GM18505 (cell line): ENCODE measurements around the gene SRGN.

Source experiments
- ATAC-seq: cut with Tn5 transposase; IDR thresholded peaks from one replicate; pipeline ENCODE4 v1.9.1; 2021; ENCODE audit not compliant: unreplicated experiment
- POLR2A ChIP-seq: IDR thresholded peaks from 4 replicates; pipeline ENCODE4 v1.6.1; 2011; ENCODE audit warnings: borderline replicate concordance; ENCODE audit not compliant: insufficient read depth, insufficient read length; ENCODE audit errors: extremely low read depth

SRGN gene

DNA sequence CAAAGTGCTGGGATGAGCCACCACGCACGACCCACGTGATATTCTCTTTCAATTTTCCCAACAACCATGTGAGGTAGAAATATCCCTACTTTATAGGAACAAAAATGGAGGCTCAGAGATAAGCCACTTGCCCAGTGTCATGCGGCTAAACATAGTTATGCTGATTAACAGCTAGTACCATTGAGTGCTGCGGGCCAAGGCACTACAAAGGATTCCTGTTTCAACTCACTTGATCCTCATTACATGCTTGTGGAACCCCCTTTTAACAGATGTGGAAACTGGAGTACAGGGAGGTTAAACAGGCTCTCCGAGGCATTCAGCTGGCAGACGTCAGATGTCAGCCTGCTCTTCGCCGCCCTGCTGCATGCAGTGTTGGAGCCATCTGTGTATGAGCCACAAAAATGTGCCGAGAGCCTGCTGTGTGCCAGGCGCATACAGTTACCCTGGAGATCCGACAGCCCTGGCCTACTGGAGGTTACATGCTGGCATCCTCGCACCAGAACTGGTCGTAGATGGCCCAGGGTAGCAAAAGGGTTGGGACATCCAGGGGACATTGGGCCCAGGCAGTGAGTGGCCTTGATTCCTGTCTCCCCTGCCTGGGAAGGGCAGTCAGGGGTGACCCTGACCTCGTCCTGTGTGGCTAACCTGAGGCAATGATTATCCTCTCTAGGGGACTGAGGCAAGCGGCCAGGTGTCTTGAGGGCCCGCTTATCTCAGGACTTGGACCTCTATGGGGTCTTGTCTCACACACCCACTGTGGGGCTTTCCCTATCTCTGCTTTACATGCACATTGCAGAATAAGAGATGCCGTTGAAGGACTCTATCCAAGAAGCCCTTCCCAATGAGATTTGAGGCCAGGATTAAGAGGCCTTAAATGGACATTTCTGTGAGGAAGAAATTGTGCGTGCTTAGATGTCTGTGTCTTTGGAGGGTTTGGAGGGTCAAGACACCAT lies 18.5 kb upstream of the SRGN start:
- TF ChIP-seq POLR2A: no peak
- no peak for ATAC-seq

DNA sequence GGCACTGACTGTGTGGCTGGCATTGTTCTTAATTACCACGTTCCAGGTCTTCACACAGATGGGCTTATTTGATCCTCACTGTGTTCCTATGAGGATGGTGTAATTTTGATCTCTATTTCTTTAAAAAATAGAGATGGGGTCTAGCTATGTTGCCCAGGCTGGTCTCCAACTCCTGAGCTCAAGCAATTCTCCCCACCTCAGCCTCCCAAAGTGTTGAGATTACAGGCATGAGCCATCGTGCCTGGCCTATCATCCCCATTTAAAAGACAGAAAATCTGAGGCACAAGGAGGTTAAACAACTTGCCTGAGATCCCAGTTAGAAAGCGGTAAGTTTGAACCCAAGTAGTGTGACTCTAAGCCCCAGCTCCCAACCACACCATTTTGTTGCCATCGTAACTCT lies 17.0 kb upstream of the SRGN start:
- ATAC-seq: no peak
- TF ChIP-seq POLR2A: no peak

DNA sequence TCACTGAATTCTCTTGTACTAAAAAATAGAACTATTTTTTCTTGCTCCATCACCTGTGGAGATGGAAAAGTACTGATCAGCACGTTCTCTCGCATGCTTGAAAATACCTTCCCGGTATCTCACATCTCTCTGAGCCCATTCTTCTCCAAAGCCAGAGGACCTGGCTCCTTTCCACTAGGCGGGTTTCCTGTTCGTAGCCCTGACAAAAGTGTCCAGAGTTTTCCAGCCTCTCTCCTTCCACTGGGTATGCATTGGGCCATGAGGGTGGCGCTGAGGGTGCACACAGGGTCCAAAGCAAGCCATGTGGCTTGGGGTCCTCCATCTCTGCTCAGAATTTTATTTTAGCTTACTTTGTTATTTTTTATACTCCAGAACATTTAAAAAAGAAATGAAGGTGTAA lies 16.3 kb upstream of the SRGN start:
- TF ChIP-seq POLR2A: no peak

DNA sequence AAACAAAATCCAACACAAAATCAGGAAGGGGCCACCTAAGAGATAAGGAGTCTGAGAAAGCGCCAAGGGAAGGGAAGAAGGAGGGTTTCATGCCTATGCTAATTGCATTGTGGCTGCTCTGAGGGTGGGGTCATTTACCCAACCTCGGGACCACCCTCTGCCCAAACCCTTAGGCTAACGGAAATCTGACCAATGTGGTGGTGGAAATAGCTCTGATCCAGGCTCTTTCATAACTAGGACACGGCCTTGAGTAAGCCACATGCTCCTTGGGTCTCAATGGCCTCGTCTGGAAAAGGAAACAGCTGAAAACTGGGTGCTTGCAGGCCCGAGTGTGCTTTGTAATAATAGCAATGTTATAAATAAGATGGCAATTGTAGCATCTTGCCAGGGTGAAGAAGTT lies 14.9 kb upstream of the SRGN start:
- no peak for ATAC-seq
- no peak for TF ChIP-seq POLR2A

More for the DNA sequence above, 16.3 kb upstream of the SRGN start:
- no peak for ATAC-seq

DNA sequence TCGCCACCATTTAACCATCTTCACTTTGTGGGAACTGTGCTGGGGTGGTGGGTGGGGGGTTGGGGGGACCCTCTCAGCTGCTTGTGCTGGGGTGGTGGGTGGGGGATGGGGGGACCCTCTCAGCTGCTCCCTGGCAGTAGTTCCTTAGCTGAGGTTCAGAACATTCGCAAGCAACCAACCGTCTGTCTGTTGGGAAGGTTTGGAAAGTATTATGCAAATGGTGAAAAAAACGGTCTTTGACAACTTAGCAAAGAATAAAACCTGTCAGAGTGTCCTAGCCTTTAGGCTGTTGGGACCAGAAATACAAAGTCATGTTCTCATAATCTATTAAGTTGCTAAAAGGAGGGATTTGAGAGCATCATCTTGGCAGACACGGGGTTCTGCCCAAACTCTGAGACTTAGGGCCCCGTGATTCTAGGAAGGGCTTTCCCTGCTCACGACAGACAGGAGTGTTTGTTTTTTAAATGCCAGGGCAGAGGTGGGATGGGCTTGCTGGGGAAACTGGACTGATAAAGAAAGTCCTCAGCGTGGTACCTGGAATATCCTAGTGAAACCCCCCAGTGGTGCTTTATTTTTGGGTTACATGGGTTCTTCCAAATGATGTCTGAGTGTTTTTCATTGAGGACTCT lies 14.1 kb upstream of the SRGN start:
- no peak for TF ChIP-seq POLR2A
- ATAC-seq: no peak

DNA sequence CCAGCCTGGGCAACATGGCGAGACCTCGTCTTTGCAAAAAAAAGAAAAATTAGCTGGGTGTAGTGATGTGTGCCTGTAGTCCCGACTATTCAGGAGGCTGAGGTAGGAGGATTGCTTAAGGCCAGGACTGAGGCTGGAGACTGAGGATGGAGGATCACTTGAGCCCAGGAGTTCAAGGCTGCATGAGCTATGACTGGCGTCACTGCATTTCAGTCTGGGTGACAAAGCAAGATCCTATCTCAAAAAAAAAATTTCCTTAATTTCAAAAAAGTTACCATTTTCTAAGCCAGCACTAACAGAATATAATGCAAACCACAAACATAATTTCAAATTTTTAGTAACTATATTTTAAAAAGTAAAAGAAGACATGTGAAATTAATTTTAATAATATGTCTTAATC lies 13.4 kb upstream of the SRGN start:
- no peak for TF ChIP-seq POLR2A
- no peak for ATAC-seq

DNA sequence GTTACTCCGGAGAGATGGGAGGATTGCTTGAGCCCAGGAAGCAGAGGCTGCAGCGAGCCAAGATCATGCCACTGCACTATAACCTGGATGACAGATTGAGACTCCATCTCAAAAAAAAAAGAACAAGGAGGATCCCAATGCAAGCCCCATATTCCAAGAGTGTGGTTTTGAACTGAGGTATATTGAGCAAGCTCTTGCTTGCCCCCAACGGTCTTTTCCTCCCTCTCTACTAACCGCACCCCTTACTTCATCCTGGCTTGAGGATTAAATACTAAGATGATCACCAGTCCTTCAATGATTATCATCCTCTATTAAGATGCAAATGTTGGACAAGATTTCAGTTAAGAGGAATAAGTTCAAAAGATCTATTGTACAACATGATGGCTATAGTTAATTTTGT lies 12.5 kb upstream of the SRGN start:
- no peak for ATAC-seq
- TF ChIP-seq POLR2A: no peak

DNA sequence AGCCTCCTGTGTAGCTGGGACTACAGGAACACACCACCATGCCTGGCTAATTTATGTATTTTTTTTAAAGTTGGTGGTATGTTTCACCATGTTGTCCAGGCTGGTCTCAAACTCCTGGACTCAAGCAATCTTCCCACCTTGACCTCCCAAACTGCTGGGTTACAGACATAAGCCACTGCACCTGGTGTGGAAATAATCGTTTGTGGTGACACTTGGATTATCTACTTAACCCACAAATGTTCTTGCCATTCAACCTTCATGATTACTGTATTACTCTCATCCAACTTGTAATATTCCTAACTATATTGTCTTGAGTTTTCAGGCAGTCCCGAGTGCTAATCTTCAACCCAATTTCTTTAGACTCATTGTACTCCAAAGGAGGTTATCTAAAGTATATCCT lies 9.6 kb upstream of the SRGN start:
- no peak for ATAC-seq
- TF ChIP-seq POLR2A: no peak

DNA sequence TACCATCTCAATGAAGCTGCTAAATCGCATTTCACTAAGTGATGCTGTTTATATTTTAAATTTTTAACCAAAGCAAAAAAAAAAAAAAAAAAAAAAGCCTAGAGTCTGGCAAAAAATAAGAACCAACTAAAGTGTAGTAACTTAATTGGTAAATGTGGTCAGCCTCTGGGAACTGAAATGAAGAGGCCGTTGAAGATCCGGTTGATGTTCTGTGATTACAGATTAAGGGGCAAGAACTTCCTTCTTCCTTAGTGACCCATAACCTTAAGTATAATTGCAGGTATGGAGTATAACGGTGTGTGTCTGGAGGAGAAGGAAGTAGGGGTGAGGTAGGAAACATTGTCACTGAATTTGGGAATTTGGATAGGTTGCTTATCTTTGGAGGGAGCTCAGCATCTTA lies 7.7 kb upstream of the SRGN start:
- no peak for TF ChIP-seq POLR2A
- no peak for ATAC-seq

DNA sequence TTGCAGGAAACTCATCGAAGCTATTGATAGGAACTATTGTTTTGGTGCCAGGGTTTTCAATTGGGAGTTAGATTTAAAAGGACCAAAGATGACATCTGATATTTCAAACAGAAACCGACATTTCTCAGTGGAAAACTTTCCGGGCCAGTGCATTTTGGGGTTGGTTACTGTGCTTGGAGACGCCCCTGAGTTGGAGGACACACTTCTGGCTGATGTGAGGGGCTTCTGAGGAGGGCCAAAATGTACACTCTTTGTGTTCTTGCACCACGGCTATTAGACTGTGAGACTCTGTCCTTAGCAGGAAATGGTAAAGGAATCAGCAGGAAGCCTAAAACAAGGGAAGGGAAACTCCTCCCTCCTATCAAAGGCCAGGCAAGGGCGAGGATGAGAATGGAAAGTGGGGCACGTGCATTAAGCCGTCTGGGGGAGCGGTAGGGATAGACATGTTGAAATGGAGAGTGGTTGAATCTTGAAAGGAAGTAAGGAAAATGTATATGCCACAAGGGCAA lies 1.8 kb upstream of the SRGN start:
- TF ChIP-seq POLR2A: no peak
- no peak for ATAC-seq

DNA sequence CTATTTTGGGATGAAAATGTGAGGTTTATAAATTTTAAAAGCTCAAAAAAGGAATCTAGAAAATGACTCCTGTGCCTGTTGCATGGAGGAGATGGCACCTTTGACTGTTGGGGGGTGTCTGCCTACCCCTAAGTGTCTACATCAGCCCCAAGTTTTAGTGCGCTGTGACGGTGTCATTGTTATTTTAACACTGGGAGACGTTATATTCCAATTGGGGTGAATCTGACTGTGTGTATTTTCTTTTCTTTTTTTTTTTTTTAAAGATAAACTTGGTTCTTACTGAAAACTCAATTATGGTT lies 517 bp downstream of the SRGN start:
- TF ChIP-seq POLR2A: no peak
- no peak for ATAC-seq

DNA sequence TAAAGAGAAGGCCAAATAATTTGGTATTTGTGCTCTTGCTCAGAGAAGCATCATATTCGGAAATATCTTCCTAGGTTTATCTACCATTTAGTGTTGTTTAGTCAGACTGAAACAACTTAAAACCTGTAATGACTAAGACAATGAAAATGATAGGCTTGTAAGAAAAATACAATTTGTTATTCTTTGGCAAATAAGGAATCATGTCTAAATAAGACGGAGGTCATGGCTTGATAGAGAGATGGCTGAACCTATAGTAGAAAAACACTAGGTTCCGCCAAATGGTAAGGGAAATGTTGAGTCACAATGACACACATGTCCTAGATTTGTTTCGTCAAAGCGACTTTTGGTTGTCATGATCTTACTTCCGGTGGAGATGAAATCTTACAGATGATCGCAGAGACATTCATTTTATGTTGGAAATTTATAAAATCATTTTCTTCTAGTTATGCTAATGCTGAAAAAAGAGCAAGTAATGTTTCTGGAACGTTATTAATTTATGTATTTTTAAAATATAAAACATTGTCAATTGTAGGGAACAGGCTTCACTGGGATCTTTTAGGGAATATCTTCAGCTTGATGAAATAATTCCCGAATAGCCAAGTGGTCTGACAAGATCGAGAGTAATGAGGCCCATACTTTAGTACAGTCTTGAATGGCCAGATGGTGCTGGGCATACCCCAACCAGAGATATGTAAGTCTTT lies 1.0 kb downstream of the SRGN start:
- no peak for ATAC-seq
- no peak for TF ChIP-seq POLR2A
